GM18511 (cell line): ENCODE measurements around the gene PACRG.

ENCODE experiments used
- ATAC-seq: cut with Tn5 transposase; IDR thresholded peaks from one replicate; pipeline ENCODE4 v1.9.1; 2021; ENCODE audit warnings: mild to moderate bottlenecking, moderate library complexity; ENCODE audit not compliant: unreplicated experiment

Gene PACRG

GRCh38 chr6:162709431-162709830 lies 18.3 kb upstream of the PACRG start:
- no peak for ATAC-seq

GRCh38 chr6:162710419-162710818 lies 17.4 kb upstream of the PACRG start:
- ATAC-seq: no peak

GRCh38 chr6:162710936-162711335 lies 16.8 kb upstream of the PACRG start:
- ATAC-seq: no peak

GRCh38 chr6:162711376-162711775 lies 16.4 kb upstream of the PACRG start:
- ATAC-seq: no peak

GRCh38 chr6:162712694-162713093 lies 15.1 kb upstream of the PACRG start:
- no peak for ATAC-seq

- ATAC-seq: no peak
These were observed 13.6 kb upstream of the PACRG start for GRCh38 chr6:162713974-162714780.

- ATAC-seq: no peak
These were observed 12.2 kb upstream of the PACRG start for GRCh38 chr6:162715601-162716000.

- no peak for ATAC-seq
These were observed 8.2 kb upstream of the PACRG start for GRCh38 chr6:162719528-162719927.

GRCh38 chr6:162721404-162721687 lies 6.4 kb upstream of the PACRG start:
- ATAC-seq: no peak

- no peak for ATAC-seq
These were observed 5.5 kb upstream of the PACRG start for GRCh38 chr6:162722226-162722625.

- no peak for ATAC-seq
These were observed 5.1 kb upstream of the PACRG start for GRCh38 chr6:162722633-162723032.

- ATAC-seq: peak; percentile 7
These were observed 840 bp upstream of the PACRG start for GRCh38 chr6:162726947-162727321.

- ATAC-seq: no peak
These were observed 423 bp downstream of the PACRG start for GRCh38 chr6:162728197-162728596.

- ATAC-seq: no peak
These were observed 932 bp downstream of the PACRG start for GRCh38 chr6:162728706-162729105.

GRCh38 chr6:162730502-162730901 lies 2.7 kb downstream of the PACRG start:
- no peak for ATAC-seq

- no peak for ATAC-seq
These were observed 5.7 kb downstream of the PACRG start for GRCh38 chr6:162733489-162733888.

GRCh38 chr6:162736961-162737360 lies 9.2 kb downstream of the PACRG start:
- ATAC-seq: no peak

GRCh38 chr6:162750776-162751175 lies 23.0 kb downstream of the PACRG start:
- no peak for ATAC-seq

- ATAC-seq: no peak
These were observed 23.6 kb downstream of the PACRG start for GRCh38 chr6:162751211-162751859.

GRCh38 chr6:162753775-162754174 lies 26.0 kb downstream of the PACRG start:
- ATAC-seq: no peak

GRCh38 chr6:162770136-162770535 lies 42.4 kb downstream of the PACRG start:
- no peak for ATAC-seq

GRCh38 chr6:162770955-162771354 lies 43.2 kb downstream of the PACRG start:
- ATAC-seq: no peak

- ATAC-seq: no peak
These were observed 44.7 kb downstream of the PACRG start for GRCh38 chr6:162772466-162772865.
